GM12878 (cell line): ENCODE measurements around the gene PARP1.

ENCODE experiments used
- BACH1 ChIP-seq: fragments of 450-650 bp; IDR thresholded peaks from 2 replicates; pipeline ENCODE4 v1.6.1; 2017; ENCODE audit warnings: mild to moderate bottlenecking, borderline replicate concordance
- CTCF ChIP-seq, 3 experiments: IDR thresholded peaks in 2 of 3; conservative IDR thresholded peaks in 1 of 3; 2 replicates each; pipeline ENCODE4 v1.5.1; 2011; ENCODE audit warnings: low read depth in 3 of 3, low read length in 3 of 3, mild to moderate bottlenecking in 3 of 3, control low read depth in 2 of 3, moderate library complexity in 2 of 3, inconsistent platforms in 1 of 3, mixed read lengths in 1 of 3; ENCODE audit not compliant: control insufficient read depth in 2 of 3, insufficient read depth in 1 of 3; ENCODE audit errors: extremely low read depth in 1 of 3
- EZH2 ChIP-seq: IDR thresholded peaks from 2 replicates; pipeline ENCODE4 v1.6.1; 2012; ENCODE audit warnings: low read depth, mild to moderate bottlenecking, control low read depth, inconsistent platforms, low read length, borderline replicate concordance; ENCODE audit not compliant: control insufficient read depth
- NRF1 ChIP-seq: conservative IDR thresholded peaks from 2 replicates; pipeline ENCODE4 v1.6.1; 2011; ENCODE audit warnings: mild to moderate bottlenecking, low read depth, low read length, improper control_type of control experiment
- POLR2AphosphoS5 ChIP-seq: IDR thresholded peaks from 2 replicates; pipeline ENCODE4 v1.6.1; 2011; ENCODE audit warnings: mild to moderate bottlenecking, low read length, inconsistent platforms
- TAF1 ChIP-seq: IDR thresholded peaks from 2 replicates; pipeline ENCODE4 v1.6.1; 2011; ENCODE audit warnings: mild to moderate bottlenecking, low read depth, low read length, borderline replicate concordance
- YY1 ChIP-seq: IDR thresholded peaks from 2 replicates; pipeline ENCODE4 v1.6.1; 2011; ENCODE audit warnings: low read depth, mild to moderate bottlenecking, low read length
- TF ChIP-seq, protein P1 (sequence below): IDR thresholded peaks from 2 replicates; pipeline ENCODE4 v1.6.1; 2011; ENCODE audit warnings: low read depth, mild to moderate bottlenecking, low read length, moderate library complexity, borderline replicate concordance; ENCODE audit errors: extremely low read depth
- TF ChIP-seq, protein P2 (sequence below): fragments of 450-650 bp; formaldehyde crosslinking; IDR thresholded peaks from 2 replicates; pipeline ENCODE4 v1.4.0; 2020; ENCODE audit warnings: mild to moderate bottlenecking, moderate library complexity

DNA sequence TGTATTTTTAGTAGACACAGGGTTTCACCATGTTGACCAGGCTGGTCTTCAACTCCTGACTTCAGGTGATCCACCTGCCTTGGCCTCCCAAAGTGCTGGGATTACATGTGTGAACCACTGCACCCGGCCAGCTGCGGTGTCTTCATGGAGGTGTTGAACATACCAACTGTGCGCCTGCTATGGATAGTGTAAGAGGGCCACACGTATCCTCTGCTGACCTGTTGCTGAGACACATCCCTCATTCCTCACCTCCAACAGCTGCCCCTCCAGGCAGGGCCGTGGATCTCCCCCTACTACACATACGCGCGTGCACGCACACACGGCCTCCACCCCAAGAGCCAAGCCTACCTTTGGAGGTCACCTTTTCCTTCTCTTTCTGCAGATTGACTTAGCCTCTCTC lies 48.0 kb upstream of the PARP1 start:
- TF ChIP-seq, protein P1, sequence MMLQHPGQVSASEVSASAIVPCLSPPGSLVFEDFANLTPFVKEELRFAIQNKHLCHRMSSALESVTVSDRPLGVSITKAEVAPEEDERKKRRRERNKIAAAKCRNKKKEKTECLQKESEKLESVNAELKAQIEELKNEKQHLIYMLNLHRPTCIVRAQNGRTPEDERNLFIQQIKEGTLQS = no peak
- TF ChIP-seq, protein P2, sequence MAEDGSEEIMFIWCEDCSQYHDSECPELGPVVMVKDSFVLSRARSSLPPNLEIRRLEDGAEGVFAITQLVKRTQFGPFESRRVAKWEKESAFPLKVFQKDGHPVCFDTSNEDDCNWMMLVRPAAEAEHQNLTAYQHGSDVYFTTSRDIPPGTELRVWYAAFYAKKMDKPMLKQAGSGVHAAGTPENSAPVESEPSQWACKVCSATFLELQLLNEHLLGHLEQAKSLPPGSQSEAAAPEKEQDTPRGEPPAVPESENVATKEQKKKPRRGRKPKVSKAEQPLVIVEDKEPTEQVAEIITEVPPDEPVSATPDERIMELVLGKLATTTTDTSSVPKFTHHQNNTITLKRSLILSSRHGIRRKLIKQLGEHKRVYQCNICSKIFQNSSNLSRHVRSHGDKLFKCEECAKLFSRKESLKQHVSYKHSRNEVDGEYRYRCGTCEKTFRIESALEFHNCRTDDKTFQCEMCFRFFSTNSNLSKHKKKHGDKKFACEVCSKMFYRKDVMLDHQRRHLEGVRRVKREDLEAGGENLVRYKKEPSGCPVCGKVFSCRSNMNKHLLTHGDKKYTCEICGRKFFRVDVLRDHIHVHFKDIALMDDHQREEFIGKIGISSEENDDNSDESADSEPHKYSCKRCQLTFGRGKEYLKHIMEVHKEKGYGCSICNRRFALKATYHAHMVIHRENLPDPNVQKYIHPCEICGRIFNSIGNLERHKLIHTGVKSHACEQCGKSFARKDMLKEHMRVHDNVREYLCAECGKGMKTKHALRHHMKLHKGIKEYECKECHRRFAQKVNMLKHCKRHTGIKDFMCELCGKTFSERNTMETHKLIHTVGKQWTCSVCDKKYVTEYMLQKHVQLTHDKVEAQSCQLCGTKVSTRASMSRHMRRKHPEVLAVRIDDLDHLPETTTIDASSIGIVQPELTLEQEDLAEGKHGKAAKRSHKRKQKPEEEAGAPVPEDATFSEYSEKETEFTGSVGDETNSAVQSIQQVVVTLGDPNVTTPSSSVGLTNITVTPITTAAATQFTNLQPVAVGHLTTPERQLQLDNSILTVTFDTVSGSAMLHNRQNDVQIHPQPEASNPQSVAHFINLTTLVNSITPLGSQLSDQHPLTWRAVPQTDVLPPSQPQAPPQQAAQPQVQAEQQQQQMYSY = no peak
- TF ChIP-seq YY1 (no peak), CTCF (IDR thresholded peaks at IDR 0.05 in 2 of 3, conservative IDR thresholded peaks at IDR 0.05 in 1 of 3; ENCODE audit: control insufficient read depth in 2 of 3, extremely low read depth in 1 of 3, insufficient read depth in 1 of 3, low read depth in 3 of 3, low read length in 3 of 3) (no peak), BACH1 (no peak), NRF1 (no peak), TAF1 (no peak), EZH2 (no peak), POLR2AphosphoS5 (no peak)
